DOHH2 (cell line): ENCODE results near the gene CMIP.

ENCODE experiments used
- EZH2phosphoT487 ChIP-seq: fragments of 200-600 bp; sonication (generic); IDR thresholded peaks from 2 replicates; pipeline ENCODE4 v1.6.1; 2017; ENCODE audit warnings: borderline replicate concordance, mild to moderate bottlenecking, antibody characterized with exemption, low read length, moderate library complexity, mixed read lengths
- TF ChIP-seq, protein P1 (sequence below): fragments of 200-600 bp; sonication (generic); IDR thresholded peaks from one replicate; pipeline ENCODE4 v1.5.1; 2014; ENCODE audit warnings: antibody characterized with exemption, mild to moderate bottlenecking, low read depth, low read length; ENCODE audit not compliant: poor library complexity, severe bottlenecking

DNA sequence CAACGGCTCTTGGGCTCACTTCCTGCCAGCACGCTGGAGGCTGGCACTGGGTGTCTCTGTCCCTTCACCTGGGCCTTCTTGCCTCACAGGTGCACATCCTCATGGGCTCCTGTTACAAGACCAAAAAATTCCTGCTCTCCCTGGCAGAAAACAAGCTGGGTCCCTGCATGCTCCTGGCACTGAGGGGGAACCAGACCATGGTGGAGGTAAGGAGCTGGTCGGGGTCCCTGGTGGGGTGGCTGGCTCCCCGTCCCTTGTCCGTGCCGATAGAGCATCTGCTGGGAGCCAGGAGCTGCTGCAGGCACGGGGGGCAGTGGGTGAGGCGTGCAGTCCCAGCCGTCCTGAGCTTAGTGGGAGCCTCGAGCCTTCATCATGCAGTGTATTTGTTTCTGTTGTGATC, 255.0 kb downstream of the CMIP start:
- TF ChIP-seq, protein P1, sequence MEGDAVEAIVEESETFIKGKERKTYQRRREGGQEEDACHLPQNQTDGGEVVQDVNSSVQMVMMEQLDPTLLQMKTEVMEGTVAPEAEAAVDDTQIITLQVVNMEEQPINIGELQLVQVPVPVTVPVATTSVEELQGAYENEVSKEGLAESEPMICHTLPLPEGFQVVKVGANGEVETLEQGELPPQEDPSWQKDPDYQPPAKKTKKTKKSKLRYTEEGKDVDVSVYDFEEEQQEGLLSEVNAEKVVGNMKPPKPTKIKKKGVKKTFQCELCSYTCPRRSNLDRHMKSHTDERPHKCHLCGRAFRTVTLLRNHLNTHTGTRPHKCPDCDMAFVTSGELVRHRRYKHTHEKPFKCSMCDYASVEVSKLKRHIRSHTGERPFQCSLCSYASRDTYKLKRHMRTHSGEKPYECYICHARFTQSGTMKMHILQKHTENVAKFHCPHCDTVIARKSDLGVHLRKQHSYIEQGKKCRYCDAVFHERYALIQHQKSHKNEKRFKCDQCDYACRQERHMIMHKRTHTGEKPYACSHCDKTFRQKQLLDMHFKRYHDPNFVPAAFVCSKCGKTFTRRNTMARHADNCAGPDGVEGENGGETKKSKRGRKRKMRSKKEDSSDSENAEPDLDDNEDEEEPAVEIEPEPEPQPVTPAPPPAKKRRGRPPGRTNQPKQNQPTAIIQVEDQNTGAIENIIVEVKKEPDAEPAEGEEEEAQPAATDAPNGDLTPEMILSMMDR = no peak
- no peak for TF ChIP-seq EZH2phosphoT487
